ENCODE data around the gene PPP2R2C.

- TF ChIP-seq EZH2 (IDR thresholded peaks at IDR 0.05; ENCODE audit: borderline replicate concordance, insufficient read depth, low read length, poor library complexity, severe bottlenecking): no peak
- TF ChIP-seq EP300 (conservative IDR thresholded peaks at IDR 0.05; ENCODE audit: poor library complexity, severe bottlenecking): no peak
- TF ChIP-seq CTCF (IDR thresholded peaks at IDR 0.05; ENCODE audit: poor library complexity, severe bottlenecking): no peak
- no peak for TF ChIP-seq RAD21 (conservative IDR thresholded peaks at IDR 0.05)
- no peak for TF ChIP-seq POLR2AphosphoS5 (IDR thresholded peaks at IDR 0.05)
Observed at GRCh38 chr4:6516762-6517161, 44.3 kb upstream of the PPP2R2C start.
